Transverse colon (tissue), 3 donors: ENCODE measurements around the gene EME2.

ENCODE experiments used
- CTCF ChIP-seq, 5 experiments: fragments of 200-600 bp in 3 of 5; fragments of 450-650 bp in 2 of 5; sonication (generic) in 3 of 5; IDR thresholded peaks; 1 replicate in 2 of 5; 2 replicates in 3 of 5; pipeline ENCODE4 v1.5.1; 2016 to 2017; ENCODE audit warnings: antibody characterized with exemption in 5 of 5, inconsistent platforms in 3 of 5, mild to moderate bottlenecking in 2 of 5, moderate library complexity in 1 of 5
- POLR2A ChIP-seq: fragments of 450-650 bp; IDR thresholded peaks from one replicate; pipeline ENCODE4 v1.6.1; 2016; ENCODE audit warnings: antibody characterized with exemption, mild to moderate bottlenecking, moderate library complexity

- TF ChIP-seq CTCF (IDR thresholded peaks at IDR 0.05), result no peak
- no peak for TF ChIP-seq POLR2A
These were observed 21.1 kb downstream of the EME2 start, which contains the start of gene IGFALS for GRCh38 chr16:1793578-1794220.
